HCEC 1CT (cell line): ENCODE results near the gene PRXL2B.

Source experiments
- DNase-seq: peaks from one replicate; pipeline ENCODE4 v3.0.0-alpha.2; 2017

Gene PRXL2B

DNA sequence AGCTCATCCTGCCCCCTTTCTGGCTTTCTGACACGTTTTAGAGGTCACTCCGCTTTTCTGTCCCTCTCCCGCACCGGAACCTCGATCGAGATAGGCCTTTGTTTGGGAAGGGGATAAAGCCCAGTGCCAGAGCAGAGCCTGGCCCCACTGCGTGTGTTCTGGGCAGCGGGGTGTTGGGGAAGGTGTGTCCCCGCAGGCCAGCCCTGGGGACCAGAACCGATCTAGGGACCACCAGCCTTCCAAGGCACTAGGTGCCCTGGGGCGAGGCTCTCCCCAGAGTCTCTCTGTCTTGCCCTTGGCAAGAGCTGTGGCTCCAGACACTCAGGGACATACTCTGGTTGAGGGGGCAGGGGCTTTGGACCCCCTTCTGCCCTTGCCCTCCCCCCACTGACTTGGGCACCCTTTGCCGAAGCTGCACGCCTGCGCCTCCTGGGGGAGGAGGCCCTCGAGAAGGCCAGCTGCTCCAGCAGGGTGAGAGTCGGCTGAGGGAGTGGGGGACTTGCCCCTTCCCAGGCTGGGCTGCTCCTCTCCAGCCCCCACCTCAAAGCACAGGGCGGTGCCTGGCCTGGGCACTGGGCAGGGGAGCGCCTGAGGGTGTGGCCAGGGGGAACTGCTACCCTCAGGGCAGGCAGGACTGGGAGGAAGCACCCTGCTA is 16.4 kb downstream of the PRXL2B start:
- DNase-seq, result no peak

DNA sequence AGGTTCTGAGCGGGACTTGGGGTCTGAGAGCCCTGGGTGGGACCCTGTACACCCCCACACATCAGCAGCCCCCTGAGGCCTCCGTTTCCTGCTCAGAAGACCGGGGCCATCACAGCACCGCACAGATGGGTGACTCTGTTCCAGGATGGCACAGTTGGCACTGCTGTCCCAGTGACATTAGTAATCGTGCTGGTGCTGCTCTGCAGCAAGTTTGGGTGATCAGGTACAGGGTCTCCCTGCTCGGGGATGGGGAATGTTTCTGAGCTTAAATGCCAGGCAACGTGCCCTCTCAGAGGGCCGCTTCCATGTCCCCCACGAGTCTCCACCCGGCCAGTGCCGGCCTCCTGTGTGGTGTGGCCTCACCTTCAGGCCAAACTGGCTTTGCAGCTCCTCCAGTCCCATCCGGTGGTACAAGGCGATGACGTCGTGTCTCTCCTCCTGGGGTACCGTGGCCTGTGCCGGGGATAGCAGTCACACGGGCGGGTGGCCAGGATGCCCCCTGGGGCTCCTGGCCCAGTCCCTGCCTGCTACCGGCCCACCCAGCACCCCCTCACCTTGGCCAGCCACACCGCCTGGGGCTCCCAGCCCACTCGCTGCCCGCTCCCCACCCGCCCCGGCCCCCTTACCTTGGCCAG is 17.1 kb downstream of the PRXL2B start:
- DNase-seq, result no peak

DNA sequence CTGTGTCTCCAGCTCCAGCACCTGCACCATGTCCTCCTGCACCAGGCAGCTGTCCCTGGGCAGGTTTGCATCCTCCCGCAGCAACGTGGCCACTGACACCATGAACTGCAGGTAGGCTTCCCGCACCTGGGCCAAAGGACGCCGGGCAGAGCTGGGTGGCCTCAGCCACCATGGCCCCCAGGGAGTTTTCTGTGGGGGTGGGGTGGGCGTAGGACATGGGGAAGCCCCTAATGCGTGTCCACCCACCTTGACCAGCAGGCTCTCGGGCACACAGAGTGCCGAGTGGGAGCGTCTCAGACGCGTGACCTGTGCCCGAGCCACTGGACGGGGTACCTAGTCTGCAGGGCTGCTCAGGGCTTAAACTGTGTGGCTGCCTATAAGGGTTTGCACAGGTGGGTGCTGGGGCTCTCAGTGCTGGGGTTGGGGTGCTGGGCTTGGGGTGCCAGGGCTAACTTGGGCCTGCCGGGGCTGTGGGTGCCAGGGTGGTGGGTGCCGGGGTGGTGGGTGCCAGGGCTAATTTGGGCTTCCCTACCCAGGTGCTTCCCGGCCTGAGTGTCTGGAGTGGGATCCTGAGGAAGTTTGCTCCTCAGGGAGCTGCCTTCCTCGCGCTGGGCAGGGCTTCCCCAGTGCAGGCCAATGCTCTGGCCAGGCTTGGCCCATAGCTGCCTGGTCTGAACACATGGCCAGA is 17.7 kb downstream of the PRXL2B start:
- no peak for DNase-seq

DNA sequence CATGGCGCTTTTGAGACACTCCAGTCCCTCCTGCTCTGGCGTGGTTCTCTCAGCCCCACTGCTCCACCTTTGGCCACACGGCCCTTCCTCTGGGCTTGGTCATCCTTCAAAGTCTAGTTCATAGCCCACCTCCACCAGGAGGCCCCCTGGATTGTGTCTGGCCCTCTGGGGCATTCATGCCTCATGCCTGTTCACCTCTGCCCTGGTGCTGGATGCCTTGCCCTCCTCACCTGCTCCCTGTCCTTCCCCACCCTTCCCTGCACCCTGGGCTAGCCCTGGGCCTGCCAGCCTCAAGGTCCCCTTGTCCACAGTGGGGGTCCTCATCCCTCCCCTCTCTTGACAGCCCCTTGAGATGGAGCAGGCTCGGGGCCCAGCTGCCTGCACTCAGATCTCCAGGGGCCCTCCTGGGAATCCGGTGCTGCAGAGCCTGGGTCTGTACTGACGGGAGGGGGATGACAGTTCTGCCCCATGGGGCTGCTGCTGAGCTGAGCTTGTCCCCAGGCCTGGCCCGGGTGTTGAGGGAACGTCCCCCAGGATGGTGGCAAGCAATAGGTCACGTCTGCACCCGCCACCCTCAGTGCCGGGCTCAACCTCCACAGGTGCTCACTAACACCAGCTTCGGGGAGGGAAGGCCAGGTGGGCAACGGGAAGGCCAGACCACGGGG is 18.4 kb downstream of the PRXL2B start:
- no peak for DNase-seq

DNA sequence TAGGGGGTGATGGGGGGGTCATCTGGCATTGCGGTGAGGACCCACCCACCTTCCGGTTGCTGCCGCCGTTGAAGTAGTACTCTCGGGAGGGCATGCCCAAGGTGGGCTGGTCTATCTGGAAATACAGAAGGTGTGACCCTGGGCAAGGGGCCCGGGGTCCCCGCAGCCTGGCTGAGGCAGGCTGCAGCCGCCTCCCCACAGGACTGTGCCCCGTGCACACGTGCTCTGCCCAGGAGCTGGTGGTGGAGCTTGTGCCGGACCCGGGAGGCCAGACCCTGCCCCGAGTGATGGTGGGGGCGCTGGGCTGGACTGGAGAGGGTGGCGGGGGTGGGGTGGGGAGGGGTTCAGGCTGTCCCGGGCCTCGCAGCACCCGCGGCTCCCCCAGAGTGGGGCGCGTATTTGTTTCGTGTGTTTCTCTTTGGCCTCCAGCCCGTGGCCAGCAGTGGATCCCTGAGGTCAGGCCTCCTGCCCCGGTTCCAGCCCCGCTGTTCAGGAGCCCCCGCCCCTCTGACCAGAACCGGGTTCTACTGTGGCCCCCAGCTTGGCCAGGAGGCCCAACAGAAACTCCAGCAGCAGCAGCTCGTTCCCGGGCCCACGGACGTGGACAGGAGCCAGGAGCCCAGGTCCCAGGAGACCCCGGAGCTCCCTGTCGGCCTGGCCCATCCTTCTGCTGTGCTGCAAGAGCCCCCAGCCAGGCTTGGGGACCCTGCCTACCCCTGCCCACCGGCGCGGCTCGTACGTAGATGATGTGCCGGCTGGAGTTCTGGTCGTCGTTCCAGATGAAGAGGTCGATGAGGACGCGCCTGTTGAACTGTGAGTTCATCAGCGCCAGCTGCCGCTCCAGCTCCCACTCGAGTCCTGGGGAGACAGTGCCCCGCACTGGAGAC is 19.2 kb downstream of the PRXL2B start:
- DNase-seq, result no peak

DNA sequence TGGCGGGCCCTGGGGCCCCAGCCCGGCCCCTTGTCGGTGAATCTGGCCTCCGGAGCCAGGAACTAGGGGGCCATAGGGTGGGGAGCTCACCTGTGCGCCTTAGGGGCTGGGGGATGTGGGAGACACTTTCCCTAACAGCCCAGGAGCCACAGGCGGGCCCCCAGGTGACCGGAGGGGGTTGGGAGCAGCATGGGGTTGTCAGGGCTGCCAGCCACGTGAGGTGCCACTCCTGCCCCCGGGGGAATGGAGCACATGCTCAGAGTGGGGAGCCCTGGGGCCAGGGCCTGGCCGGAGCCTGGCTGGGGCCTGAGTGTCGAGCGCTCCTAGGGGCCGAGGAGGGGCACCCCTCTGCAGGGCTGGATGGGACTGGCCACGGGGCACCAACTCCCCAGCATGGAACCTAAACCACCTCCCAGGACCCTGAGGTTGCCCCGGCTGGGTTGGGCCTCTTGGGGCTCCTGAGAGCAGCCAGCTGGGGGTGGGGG is 19.9 kb downstream of the PRXL2B start:
- no peak for DNase-seq

DNA sequence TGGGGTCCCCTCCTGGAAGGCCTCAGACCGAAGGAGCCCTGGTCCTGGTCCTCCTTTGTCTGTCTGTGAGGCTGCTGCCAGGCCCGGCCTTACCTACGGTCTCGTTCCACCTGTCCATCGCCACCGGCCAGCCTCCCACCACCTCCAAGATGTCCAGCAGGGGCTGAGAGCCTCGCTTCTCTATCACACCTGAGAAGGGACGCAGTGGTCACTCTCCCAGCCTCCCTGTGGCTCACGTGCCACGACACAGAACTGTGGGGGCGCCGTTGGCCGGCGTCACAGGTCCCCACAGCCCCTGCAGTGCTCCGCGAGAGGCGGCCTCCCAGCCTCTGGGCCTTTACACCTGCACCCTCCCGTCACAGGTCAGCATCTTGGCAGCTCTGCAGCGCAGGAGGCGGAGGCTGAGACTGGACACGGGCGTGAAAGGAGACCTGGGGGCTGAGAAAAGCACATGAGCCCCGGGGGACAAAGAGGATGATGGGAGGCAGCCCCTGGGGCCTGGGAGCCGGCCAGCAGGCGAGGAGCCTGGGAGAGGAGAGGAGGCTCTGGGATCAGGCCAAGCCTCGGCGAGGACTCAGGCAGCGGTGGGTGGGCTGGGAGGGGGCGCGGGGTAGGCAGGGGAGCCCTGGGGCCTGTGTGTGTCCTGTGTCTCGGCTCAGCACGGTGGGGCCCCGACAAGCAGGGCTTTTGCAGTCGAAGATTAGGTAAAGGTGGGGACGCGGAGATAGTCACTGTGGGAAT is 20.5 kb downstream of the PRXL2B start:
- no peak for DNase-seq

DNA sequence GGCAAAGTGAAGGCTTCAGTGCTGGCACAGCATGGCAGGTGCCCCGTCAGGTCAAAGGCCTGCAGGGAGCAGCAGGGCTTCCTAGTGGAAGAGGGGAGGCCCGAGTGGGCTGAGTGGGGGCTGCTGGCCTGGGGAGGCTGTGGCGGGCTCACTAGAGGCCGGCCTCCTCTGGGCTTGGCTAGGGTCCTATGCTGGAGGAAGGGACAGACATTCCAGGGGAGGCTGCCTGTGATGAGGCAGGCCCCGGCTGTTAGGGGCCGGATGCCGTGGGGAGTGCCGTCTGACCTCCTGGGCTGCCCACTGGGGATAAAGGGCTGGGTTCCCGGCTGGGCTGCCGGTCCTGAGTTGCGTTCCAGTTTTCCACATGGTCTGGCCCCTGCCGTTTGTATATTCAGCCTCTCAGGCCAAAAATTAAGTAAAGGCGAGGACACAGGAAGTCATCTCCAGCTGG is 21.1 kb downstream of the PRXL2B start:
- DNase-seq, result no peak

DNA sequence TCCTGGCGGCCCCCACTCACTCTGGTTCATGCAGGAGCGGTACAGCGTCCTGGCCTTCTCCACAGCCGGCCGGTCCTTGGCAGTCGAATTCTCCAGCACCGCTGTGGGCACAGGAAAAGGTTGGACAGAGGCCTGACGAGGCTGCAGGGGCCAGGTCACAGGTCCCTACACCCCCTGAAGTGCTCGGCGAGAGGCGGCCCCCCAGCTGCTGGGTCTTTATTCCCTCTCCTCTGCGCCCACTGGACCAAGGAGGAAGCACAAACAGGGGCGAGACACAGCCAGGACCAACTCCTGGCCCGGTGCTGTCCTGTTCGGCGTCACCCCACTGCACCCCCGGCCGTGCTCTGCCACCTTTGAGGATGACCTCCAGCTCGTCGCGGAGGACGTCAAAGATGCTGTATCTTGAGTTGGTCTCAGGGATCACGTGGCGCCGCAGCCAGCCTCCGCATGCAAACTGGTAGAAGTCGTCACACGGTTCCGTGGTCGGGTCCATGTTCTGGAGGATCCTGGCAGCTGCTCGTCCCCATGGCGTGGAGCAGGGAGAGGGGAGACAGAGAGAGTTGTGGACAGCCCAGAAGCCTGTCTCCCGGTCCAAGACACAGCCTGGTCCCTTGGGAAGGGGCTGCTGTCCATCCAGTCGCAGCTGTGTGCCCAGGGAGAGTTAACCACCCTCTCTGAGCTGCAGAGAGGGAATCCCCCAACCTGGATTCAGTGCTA is 22.9 kb downstream of the PRXL2B start:
- no peak for DNase-seq

DNA sequence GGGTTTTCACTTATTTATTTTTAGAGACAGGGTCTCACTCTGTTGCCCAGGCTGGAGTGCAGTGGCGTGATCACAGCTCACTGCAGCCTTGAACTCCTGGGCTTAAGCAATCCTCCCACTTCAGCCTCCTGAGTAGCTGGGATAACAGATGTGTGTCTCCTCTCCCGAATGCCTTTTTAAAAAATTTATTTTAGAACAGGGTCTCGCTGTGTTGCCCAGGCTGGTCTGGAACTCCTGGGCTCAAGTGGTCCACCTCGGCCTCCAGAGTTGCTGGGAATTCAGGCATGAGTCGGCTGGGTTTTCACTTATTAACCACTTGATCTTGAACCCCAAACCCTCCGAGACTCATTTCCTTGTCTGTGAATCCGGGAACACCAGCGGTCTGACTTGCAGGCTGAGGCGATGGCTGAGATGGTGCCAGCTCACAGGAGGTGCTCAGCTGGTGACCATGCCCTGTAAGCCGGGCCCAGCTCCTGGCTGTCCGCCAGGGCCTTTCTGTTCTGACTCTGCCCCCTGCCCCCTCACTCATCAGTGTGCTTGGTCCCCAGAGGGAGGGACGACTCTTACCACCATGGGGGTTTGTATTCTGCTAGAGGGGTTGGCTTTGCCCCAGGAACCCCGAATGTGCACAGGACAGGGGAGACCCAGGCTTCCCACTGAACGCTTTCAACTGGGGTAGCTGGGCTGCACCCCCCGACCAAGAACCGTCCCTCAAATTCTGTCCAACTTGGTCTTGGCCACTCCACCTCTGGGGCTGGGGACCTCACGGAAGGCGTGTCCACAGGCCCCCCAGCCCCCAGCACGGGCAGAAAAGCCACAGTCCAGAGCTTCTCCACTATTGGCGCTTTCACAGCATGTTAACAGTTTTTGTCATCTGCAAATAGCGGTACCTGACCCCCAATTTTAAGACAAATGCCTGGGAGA is 23.7 kb downstream of the PRXL2B start:
- DNase-seq, result no peak

DNA sequence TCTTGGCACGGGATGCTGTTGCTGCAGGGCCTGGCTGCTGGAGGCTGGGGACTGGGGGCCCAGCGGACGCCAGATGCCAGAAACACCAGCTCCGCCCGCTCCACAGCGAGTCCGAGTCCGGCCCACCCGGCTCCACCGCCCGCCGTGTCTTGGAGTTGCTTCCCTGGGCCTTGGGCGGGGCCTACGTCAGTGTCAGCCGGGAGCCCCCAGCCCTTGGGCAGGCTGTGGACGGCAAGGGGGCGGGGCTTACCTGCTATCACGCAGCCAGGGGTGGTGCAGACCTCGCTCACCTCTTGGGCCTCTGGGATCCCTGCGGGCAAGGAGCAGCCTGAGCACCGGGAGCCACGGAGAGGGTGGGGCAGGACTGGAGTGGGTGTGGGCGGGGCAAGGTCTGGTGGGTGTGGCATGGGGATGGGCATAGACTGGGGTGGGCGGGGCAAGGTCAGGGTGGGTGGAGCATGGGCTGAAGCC is 24.5 kb downstream of the PRXL2B start:
- no peak for DNase-seq

DNA sequence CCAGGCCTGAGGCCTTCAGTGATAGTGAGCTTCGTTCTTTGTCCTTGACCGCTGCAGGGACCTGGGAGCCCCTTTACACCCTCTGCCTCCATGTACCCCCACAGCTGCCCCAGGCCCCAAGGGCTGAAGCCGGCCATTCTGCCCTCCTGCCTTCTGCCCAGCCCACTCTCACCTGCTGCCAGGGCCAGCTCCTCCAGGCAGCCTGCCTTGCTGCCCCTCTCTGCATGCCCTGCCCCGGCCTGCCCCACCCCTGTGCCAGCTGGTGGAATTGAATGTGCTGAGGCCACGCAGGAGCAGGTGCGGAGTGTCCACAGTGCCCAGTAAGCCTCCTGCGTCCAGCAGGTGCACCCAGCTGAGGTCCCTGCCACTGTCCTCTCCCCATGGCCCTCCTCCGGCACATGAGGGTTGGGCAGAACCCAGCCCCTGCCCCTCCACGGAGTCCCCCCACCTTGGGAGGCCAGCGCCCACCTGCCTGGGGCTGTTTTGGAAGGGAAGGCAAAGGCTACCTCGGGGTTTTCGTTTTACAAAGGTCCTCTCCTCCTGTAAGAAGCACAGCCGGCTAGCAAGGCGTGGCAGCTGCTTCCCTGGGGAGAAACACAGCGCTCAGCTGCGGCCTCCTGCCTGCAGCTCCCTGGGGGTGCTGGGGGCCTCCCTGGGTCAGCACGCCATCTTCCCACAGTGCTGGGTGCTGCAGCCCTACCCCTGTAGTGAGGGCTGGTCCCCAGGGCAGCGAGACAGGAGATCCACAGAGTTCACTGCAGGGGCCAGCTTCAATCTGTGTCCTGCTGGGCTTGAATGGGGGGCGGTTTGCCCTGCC is 25.3 kb downstream of the PRXL2B start:
- no peak for DNase-seq

DNA sequence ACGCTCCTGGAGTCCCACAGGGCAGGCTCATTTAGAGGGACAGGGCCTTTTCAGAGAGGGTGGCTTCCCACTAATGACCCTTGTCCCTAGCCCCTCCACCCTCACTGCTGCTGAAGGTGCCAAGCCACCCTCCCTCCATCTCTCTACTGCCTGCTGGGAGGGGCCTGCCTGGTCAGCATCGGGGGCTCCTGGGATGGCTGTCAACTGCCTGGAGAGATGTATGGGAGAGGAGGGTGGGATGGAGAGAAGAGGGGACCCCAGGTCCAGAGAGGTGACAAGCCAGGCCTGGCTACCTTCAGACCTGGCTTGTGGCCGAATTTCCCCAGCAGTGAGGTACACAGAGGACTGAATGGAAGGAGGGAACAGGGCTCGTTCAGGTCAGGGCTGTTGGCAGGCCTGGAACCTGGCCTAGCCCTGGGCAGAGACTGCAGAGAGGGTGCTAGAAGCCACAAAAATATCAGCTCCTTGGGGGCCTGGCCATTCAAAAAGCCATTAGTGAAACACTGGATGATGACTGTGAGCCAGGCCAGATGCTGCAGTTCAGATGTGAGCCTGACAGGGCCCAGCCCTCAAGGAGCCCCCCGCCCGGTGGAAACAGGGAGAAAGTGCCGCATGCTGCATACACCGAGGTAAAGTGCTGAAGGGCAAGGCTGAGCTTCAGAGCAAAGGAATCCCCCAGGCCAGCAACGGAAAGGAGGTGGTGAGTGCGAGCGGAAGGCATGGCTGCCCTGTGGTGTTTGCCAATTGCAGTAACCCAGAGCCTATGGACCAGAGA is 26.2 kb downstream of the PRXL2B start:
- no peak for DNase-seq

DNA sequence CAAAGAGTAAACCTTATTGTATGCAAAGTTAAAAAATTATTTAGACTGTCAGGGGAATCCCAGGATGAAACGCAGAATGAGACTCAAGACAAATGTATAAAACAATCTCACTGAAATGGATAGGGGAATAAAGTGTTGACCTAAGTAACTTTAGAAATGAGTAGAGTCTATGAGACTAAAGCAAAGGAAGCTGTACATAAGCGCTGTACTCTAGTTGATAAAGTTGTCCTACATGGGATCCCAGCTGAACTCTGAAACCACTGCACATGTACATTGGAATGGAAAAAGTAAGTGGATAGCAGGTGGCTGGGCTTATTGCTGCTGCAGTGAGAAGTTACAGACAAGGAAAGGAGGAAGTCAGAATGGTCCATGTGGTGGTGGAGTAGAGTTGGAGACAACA is 27.6 kb downstream of the PRXL2B start:
- no peak for DNase-seq

DNA sequence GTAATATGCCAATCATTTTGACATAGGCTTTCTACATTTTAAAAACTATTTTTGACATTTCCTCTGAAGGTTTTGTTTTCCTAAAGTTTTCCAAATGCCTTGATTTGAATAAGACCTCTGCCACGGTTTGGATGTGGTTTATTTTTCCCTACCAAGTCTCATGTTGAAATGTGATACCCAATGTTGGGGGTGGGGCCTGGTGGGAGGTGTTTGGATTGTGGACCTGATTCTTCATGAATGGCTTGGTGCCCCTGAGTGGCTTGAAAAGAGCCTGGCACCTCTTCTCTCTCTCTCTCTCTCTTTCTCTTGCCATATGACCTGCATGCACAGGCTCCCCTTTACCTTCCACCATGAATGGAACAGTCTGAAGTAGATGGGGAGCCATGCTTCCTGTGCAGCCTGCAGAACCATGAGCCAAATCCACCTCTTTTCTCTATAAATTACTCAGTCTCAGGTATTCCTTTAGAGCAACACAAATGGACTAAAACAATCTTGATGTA is 31.4 kb downstream of the PRXL2B start:
- no peak for DNase-seq

DNA sequence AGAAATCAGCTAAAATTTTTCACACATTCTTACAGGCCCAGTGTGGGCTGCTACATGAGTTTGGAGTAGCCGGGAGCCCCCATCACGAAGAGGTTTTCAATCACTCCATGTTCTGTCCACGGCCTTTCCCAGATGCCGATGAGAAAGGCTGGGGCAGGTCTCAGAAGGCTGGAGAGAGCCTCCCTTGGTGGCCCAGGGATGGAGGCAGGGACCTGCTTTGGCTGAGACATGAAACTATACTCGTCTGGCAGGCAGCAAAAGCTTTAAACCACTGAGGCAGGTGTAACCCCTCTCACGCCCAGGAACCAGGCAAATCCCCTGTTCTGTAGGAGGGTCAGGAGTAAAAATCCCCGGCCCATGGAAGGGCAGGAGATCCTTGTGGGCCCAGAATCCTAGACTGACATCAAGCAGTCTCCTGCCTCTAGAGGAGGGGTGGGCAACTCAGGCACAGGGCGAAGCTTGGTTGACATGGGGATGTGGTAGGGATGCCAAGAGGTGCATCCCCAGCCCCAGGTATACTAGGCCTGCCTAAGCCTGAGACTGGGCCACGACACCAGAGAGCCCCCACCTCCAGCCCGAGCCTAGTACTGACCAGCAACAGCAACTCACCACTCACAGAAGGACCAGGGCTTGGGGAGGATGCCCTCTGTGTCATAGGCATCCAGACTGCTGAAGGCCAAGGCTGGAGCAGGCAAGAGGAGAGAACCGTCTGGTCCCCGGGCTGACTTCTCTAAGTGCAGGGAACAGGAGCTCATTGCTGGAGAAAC is 37.2 kb downstream of the PRXL2B start:
- no peak for DNase-seq

DNA sequence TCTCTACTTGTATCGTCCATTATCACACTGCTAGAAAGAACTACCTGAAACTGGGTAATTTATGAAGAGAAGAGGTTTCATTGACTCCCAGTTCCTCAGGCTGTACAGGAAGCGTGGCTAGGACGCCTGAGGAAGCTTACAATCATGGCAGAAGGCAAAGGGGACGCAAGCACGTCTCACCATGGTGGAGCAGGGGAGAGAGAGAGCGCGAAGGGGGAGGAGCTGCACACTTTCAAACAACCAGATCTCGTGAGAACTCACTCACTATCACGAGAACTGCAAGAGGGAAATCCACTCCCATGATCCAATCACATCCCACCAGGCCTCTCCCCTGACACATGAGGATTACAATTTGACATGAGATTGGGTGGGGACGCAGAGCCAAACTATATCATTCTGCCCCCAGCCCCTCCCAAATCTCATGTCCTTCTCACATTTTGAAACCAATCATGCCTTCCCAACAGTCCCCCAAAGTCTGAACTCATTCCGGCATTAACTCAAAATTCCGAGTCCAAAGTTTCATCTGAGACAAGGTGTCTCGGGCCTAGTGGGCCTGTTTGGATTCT is 38.2 kb downstream of the PRXL2B start:
- no peak for DNase-seq
